Chondrocyte (in vitro differentiated cells): ENCODE measurements around the gene KIF17. TPM values are rescaled to one million over a fixed set of nuclear protein-coding genes. Genes with fewer than 3 reads are reported as not detected.
A peak's percentile ranks its signal among the peaks of the same experiment; 100 is the strongest.

Experiments used
- DNase-seq: peaks from one replicate; pipeline ENCODE4 v3.0.0; 2021; ENCODE audit warnings: mixed read lengths, low spot score
- H3K27ac Mint-ChIP-seq: one replicate; pipeline ENCODE4 v1.8.0; 2021; ENCODE audit warnings: mild to moderate bottlenecking, moderate library complexity, mixed read lengths; ENCODE audit not compliant: unreplicated experiment
- H3K27me3 Mint-ChIP-seq: 2 replicates; pipeline ENCODE4 v1.8.0; 2021; ENCODE audit warnings: low read depth, mixed read lengths
- H3K36me3 Mint-ChIP-seq: 2 replicates; pipeline ENCODE4 v1.8.0; 2021; ENCODE audit warnings: low read depth, mixed read lengths
- H3K4me1 Mint-ChIP-seq: 2 replicates; pipeline ENCODE4 v1.8.0; 2021; ENCODE audit warnings: low read depth, mild to moderate bottlenecking, mixed read lengths
- H3K4me3 Mint-ChIP-seq: one replicate; pipeline ENCODE4 v1.8.0; 2021; ENCODE audit warnings: mild to moderate bottlenecking, moderate library complexity, mixed read lengths; ENCODE audit not compliant: unreplicated experiment
- H3K9me3 Mint-ChIP-seq: 2 replicates; pipeline ENCODE4 v1.8.0; 2021; ENCODE audit warnings: low read depth, mixed read lengths
- total RNA-seq: library from RNA; stranded (reverse); gene quantifications from 3 replicates; pipeline ENCODE4 v1.2.1, GENCODE V29; 2021
- TF ChIP-seq, protein P1 (sequence below): fragments of 200-600 bp; sonication (generic); IDR thresholded peaks from 2 replicates; pipeline ENCODE4 v1.5.0; 2021; ENCODE audit warnings: antibody characterized with exemption, mild to moderate bottlenecking, moderate library complexity

The KIF17 gene
- total RNA-seq, 1 donor from 2014 or later = 0.95 TPM

- H3K4me3 Mint-ChIP-seq = peak overlapping the region; percentile 83
- H3K9me3 Mint-ChIP-seq = no peaks in the 10 kb centered on the region
- H3K36me3 Mint-ChIP-seq = peaks cover 14% of the 10 kb centered on the region
- DNase-seq = no peak
- H3K4me1 Mint-ChIP-seq = peaks cover 17% of the 10 kb centered on the region
- TF ChIP-seq, protein P1, sequence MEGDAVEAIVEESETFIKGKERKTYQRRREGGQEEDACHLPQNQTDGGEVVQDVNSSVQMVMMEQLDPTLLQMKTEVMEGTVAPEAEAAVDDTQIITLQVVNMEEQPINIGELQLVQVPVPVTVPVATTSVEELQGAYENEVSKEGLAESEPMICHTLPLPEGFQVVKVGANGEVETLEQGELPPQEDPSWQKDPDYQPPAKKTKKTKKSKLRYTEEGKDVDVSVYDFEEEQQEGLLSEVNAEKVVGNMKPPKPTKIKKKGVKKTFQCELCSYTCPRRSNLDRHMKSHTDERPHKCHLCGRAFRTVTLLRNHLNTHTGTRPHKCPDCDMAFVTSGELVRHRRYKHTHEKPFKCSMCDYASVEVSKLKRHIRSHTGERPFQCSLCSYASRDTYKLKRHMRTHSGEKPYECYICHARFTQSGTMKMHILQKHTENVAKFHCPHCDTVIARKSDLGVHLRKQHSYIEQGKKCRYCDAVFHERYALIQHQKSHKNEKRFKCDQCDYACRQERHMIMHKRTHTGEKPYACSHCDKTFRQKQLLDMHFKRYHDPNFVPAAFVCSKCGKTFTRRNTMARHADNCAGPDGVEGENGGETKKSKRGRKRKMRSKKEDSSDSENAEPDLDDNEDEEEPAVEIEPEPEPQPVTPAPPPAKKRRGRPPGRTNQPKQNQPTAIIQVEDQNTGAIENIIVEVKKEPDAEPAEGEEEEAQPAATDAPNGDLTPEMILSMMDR = peak; percentile 0
- H3K27ac Mint-ChIP-seq = peak overlapping the region; percentile 94
- H3K27me3 Mint-ChIP-seq = peaks cover 4% of the 10 kb centered on the region
Observed at GRCh38 chr1:20733360-20733975, 15.7 kb upstream of the KIF17 start.

- peak; percentile 86 for DNase-seq
- H3K4me1 Mint-ChIP-seq = peaks cover 17% of the 10 kb centered on the region
- peak within 1 kb of the TSS; percentile 83 for H3K4me3 Mint-ChIP-seq
- H3K27me3 Mint-ChIP-seq = peaks cover 4% of the 10 kb centered on the region
- no peaks in the 10 kb centered on the region for H3K9me3 Mint-ChIP-seq
- peaks cover 10% of the 10 kb centered on the region for H3K36me3 Mint-ChIP-seq
- peak within 1 kb of the TSS; percentile 94 for H3K27ac Mint-ChIP-seq
- TF ChIP-seq, protein P1 = peak; percentile 70
Observed at GRCh38 chr1:20732588-20733359, 15.0 kb upstream of the KIF17 start, which contains the start of gene SH2D5. Gene SH2D5, minus strand, starts transcription at chr1:20732703. Its CDS starts 4,659 bp downstream, at chr1:20728044.

DNA sequence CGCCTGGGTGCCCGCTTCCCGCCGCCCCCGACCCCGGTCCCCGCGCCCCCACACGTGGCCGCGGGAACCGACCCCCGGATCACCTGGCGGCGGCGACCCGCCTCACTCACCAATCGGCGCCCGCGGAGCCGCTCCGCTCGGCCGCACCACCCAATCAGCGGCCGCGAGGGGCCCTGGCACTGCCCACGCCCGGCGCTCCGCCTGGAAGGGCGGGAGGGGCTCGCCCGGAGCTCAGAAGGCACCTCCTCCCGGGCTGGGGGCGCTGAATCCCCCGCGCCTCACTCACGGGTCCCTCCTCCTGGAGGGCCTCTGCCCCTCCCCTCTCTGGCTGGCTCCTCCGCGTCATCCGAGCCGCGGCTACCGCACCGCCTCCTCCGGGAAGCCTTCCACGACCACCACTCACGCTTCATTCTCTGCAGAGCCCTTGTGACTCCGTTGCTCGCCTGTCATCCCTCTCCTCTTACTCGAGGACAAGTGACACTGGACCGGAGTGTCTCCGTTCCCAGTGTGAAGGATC lies 14.3 kb upstream of the KIF17 start:
- Mint-ChIP-seq H3K9me3 (no peaks in the 10 kb centered on the region), H3K4me1 (peaks cover 17% of the 10 kb centered on the region), H3K27ac (peak overlapping the region; percentile 94), H3K27me3 (peaks cover 4% of the 10 kb centered on the region), H3K4me3 (peak overlapping the region; percentile 83), H3K36me3 (peaks cover 5% of the 10 kb centered on the region)
- DNase-seq = peak; percentile 80
- TF ChIP-seq, protein P1 = no peak

GRCh38 chr1:20731057-20731991 lies 13.5 kb upstream of the KIF17 start:
- DNase-seq = peak; percentile 84
- H3K27ac Mint-ChIP-seq = no peak overlapping the region
- peaks cover 17% of the 10 kb centered on the region for H3K4me1 Mint-ChIP-seq
- H3K27me3 Mint-ChIP-seq = peaks cover 4% of the 10 kb centered on the region
- TF ChIP-seq, protein P1 = no peak
- peaks cover 3% of the 10 kb centered on the region for H3K36me3 Mint-ChIP-seq
- peak overlapping the region; percentile 70 for H3K4me3 Mint-ChIP-seq
- H3K9me3 Mint-ChIP-seq = no peaks in the 10 kb centered on the region
